CMK (cell line): ENCODE data around the gene FCN2.

Experiments
- DNase-seq: peaks from one replicate; pipeline ENCODE4 v3.0.0-alpha.2; 2010; ENCODE audit warnings: low read depth

FCN2 gene

DNA sequence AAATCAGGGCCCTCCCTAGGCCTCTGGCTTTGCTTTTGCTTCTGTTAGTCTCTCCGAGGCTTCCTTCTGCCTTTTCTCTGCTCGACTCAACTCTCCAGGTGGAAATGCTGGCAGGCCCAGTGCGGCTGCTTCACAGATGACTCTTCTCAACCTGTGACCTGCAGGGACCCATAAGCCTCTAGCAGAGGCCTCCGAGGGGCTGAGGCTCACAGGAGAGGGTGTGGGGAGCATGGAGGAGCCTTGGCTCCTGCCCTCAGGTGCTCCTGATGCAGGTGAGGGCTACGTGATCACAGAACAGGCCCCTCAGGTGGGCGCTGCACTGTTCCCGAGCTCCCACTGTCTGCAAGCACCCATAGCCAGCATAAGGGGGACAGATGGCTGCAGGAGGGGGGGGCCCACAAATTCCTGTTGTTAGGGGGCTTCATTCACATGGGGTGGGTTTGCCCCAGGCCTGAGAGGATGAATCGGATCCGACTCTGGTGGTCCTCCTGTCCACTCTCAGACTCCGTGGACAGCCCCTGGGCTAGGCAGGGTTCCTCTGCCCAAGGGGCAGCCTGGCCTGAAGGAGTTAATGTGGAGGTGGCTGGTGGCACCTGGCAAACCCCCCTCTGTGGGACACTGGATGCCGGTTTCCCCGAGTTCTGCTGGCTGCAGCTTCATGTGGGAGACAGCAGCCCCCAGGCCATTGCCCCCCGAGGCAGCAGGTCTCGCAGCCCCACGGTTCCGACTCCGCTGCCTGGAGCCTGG lies 10.9 kb upstream of the FCN2 start:
- no peak for DNase-seq

- DNase-seq = no peak
These were observed 10.3 kb upstream of the FCN2 start for GRCh38 chr9:134870301-134870694.

DNA sequence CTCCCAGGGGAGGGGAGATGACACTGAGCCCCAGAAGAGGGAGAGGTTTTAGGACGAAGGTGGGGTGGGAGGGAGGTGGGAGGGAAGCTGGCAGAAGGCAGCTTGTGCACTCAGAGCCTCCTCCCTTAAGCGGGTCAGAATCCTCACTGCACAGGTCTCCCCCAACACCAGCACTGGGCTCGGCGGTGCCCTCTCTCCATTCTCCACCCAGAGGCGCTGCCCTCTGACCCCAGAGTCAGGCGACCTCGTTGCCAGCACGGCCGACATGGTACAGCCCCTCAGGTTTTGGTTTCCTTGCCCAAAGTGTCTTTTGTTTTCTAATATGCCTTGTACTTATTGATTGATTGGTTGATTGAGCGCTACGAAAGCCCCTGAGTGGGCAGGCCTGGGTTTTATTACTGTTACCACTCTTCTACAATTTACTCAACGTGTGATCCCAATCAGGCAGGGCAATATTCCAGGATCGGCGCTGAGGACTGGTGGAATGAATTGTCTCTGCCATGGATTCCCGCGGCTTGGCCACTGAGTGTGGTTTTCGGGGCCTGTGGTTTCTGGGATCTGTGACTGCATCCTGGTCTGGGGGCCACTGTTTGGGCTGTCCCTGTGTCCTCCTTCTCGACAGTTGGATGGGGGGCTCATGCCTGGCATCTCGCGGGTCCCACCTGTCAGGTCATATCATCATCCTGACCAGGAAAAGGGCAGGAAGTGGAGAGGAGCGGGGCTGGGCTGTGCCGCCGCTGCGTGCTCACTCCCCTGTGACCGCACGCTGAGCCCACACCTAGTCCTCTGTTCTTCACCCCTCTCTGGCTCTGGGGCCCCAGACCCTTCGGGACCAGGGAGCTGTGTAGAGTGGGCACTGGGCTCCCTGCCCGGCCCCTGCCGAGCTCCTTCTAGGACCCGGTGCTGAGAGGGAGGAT lies 9.6 kb upstream of the FCN2 start:
- DNase-seq = no peak

DNA sequence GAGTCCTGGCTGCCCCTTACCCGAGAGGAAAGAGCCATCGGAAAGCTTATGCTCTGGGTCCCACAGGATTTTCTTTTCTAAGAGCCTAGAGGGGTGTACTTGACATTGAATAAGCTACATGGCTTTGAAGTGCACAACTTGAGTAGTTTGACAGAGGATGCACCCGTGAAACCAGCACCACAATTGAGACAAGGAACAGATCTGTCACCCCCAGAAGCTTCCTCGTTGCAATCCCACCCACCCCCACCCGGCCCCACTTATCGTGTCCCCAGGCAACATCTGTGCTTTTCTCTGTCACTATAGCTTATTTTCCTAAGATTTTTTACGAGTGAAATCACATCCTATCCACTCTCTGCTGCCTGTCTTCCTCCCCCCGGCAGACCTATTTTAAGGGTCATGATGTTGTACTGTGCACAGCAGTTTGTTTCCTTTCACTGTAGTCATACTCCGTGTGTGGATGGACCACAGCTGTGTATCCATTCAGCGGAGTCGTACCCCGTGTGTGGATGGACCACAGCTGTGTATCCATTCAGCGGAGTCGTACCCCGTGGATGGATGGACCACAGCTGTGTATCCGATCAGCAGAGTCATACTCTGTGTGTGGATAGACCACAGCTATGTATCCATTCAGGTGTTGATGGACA lies 8.8 kb upstream of the FCN2 start:
- no peak for DNase-seq

- no peak for DNase-seq
These were observed 8.0 kb upstream of the FCN2 start for GRCh38 chr9:134872482-134873231.

DNA sequence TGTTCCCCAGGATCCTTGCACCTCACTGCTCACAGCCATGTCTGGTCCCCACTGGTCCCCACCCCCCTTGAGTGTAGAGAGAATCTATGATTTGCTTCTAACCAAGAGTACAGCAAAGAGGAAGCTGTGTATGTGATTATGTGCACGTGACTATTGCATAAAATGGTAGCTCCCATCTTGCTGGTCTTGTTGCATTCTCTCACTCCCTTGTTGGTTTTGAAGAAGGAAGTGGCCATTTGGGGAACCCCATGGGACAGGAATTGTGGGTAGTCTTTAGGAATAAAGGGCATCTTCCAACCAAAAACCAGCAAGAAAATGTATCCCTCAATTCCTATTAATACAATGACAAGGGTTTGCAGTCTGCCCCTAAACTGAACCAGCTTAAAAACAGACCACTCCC lies 5.2 kb upstream of the FCN2 start:
- no peak for DNase-seq

- no peak for DNase-seq
These were observed 3.1 kb upstream of the FCN2 start for GRCh38 chr9:134877541-134877940.

- no peak for DNase-seq
These were observed 736 bp upstream of the FCN2 start for GRCh38 chr9:134879664-134880483.

GRCh38 chr9:134881313-134881670 lies 682 bp downstream of the FCN2 start:
- no peak for DNase-seq

DNA sequence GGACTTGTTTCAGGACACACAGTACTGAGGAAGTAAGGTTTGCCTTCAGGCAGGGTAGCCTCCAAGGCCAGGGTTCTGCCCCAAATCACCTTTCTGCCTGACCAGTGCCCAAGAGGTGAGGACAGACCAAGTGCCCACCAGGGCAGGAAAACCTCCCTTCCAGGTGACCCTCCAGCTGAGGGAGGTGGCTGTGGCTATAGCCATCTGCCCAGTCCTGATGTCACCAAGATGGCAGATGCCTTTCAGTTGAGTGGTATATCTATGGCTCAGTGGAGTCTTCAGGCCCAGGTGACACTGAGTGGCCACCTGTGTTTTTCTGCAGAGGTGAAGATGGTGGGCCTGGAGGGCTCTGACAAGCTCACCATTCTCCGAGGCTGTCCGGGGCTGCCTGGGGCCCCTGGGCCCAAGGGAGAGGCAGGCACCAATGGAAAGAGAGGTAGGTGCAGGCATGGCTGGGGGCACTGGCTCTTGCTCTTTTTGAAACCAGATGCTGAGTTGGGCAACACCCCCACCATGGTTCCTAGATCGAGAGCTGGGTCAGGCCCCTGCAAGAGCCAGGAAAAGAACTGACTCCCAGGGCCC lies 1.7 kb downstream of the FCN2 start:
- no peak for DNase-seq

- no peak for DNase-seq
These were observed 2.6 kb downstream of the FCN2 start for GRCh38 chr9:134883040-134883782.

DNA sequence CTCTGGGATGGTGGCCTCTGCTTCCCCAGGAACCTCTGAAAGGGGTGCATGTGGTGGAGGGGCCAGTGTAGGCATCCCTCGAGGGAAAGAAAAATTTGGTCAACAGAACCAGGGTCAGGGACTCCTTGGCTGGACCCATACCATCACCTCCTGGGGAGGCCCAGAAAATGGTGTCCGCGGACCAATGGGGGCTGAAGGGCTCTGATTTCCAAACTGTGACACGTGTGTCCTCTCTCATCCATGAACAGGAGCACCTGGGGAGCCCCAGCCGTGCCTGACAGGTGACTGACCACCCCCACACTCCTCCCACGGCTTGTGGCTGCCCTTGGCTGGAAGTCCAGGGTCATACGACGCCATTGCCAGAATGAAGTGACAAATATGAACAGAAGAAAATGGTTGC lies 3.9 kb downstream of the FCN2 start:
- DNase-seq = no peak

DNA sequence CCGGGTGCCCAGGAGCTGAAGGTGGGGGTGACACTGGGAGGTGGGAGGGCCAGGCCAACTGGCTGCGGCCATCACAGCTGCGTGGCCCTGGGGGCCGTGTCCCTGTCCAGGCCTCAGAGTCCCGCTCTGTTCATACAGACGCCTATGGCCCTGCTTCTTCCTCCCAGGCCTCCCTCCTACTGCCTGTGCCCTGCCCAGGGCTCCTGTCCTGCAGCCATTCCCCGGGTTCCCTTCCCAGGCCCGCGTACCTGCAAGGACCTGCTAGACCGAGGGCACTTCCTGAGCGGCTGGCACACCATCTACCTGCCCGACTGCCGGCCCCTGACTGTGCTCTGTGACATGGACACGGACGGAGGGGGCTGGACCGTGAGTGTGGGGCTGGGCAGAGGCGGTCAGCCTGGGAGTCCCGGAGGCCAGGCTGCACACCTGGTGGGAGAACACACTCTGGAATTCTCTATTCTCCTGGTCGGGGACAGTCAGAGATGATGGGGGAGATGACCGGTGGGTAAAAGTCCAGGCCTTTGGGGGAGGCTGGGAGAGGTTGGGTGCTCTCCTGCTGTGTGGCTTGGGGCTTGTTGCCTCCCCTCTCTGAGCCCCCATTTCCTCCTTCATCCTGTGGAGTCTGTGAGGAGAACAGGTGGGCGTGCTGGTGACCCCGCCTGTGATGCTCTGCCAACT lies 4.5 kb downstream of the FCN2 start:
- no peak for DNase-seq

DNA sequence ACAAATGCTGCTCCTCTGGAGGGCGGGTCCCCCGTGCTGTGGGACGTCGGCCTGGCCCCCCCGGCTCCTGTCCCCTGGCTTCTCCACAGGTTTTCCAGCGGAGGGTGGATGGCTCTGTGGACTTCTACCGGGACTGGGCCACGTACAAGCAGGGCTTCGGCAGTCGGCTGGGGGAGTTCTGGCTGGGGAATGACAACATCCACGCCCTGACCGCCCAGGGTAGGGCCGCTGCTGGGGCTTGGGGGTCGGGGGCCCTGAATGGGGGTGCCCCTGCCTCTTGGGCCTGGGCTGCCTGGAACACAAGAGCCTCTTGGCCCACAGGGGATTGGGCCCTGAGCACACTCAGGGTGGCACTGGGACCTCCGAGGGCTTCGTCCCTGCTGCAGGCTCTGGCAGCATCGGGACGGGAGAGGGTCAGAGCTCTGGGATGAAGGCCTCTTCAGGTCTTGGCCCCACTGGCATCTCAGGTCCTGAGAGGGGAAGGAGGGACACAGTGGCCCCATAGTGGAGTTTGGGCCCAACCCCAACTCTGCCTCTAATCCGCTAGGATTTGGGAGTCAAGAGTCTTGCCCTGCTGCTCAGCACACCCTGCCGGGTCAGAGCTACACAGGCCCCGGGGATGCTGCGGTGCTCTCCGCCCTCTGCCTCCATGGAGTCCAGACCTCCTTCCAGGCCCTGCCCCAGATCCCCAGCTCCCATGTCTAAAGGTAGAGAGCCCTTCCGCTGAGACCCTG lies 5.2 kb downstream of the FCN2 start:
- no peak for DNase-seq

GRCh38 chr9:134886413-134886913 lies 5.9 kb downstream of the FCN2 start:
- DNase-seq = no peak

GRCh38 chr9:134887219-134887618 lies 6.6 kb downstream of the FCN2 start:
- DNase-seq = no peak

- no peak for DNase-seq
These were observed 7.3 kb downstream of the FCN2 start for GRCh38 chr9:134887686-134888602.
